ENCODE measurements around the gene LENG8. TPM values are rescaled to one million over a fixed set of nuclear protein-coding genes. Genes with fewer than 3 reads are reported as not detected.

LENG8 gene
- total RNA-seq, 1 experiment from 2014 or later = 20.3 TPM

Small RNA genes lying within 50 kb of the gene (small RNA-seq; reads per million reads assigned to genes)
- not detected for gene AC245884.3

Other genes starting within 250 kb of the LENG8 start
- gene RPS9, start 248.3 kb upstream of the LENG8 start, total RNA-seq (2014; rRNA removed; shearing (Covaris generic)) = 2,721 and 3,393 TPM in 2 replicates
- not detected in 2 replicates for gene LILRB3, start 226.2 kb upstream of the LENG8 start, total RNA-seq (2014; rRNA removed; shearing (Covaris generic))
- gene LILRA6, start 206.4 kb upstream of the LENG8 start, total RNA-seq (2014; rRNA removed; shearing (Covaris generic)) = not detected in 2 replicates
- not detected in 2 replicates for gene LILRB5, start 191.9 kb upstream of the LENG8 start, total RNA-seq (2014; rRNA removed; shearing (Covaris generic))
- gene LILRB2, start 168.1 kb upstream of the LENG8 start, total RNA-seq (2014; rRNA removed; shearing (Covaris generic)) = not detected in 2 replicates
- not detected in 2 replicates for gene LILRA5, start 136.0 kb upstream of the LENG8 start, total RNA-seq (2014; rRNA removed; shearing (Covaris generic))
- not detected in 2 replicates for gene LILRA4, start 110.0 kb upstream of the LENG8 start, total RNA-seq (2014; rRNA removed; shearing (Covaris generic))
- not detected in 2 replicates for gene LAIR1, start 84.3 kb upstream of the LENG8 start, total RNA-seq (2014; rRNA removed; shearing (Covaris generic))
- not detected in 2 replicates for gene TTYH1, start 33.7 kb upstream of the LENG8 start, total RNA-seq (2014; rRNA removed; shearing (Covaris generic))
- 5.4 and 6.5 TPM in 2 replicates for gene LENG9, start 14.6 kb downstream of the LENG8 start, total RNA-seq (2014; rRNA removed; shearing (Covaris generic))
- 1.7 and 1.8 TPM in 2 replicates for gene CDC42EP5, start 24.1 kb downstream of the LENG8 start, total RNA-seq (2014; rRNA removed; shearing (Covaris generic))
- not detected in 2 replicates for gene LAIR2, start 53.6 kb downstream of the LENG8 start, total RNA-seq (2014; rRNA removed; shearing (Covaris generic))
- gene LILRA2, start 124.6 kb downstream of the LENG8 start, total RNA-seq (2014; rRNA removed; shearing (Covaris generic)) = not detected in 2 replicates
- gene LILRA1, start 144.4 kb downstream of the LENG8 start, total RNA-seq (2014; rRNA removed; shearing (Covaris generic)) = not detected in 2 replicates
- not detected in 2 replicates for gene LILRB1, start 181.3 kb downstream of the LENG8 start, total RNA-seq (2014; rRNA removed; shearing (Covaris generic))
- gene LILRB4, start 213.8 kb downstream of the LENG8 start, total RNA-seq (2014; rRNA removed; shearing (Covaris generic)) = not detected in 2 replicates